GM18507 (cell line): Measurements from ENCODE around the gene SF3B1.
"Not testable (repeated sequence)": the region's sequence is repeated elsewhere in the genome, so short reads cannot be mapped to it uniquely, and the experiment has no call there.

Experiments used
- DNase-seq: peaks from one replicate; pipeline ENCODE4 v3.0.0; 2011; ENCODE audit warnings: low read depth; ENCODE audit not compliant: insufficient read length; ENCODE audit errors: extremely low spot score
- FAIRE-seq: peaks from 2 replicates; lab custom pipeline; 2011; peaks lifted over from hg19 to GRCh38; lab: Jason Lieb, UNC

The SF3B1 gene

GRCh38 chr2:197349699-197350098, 85.1 kb downstream of the SF3B1 start:
- no peak for FAIRE-seq
- no peak for DNase-seq

- peak; percentile 5 for FAIRE-seq
- no peak for DNase-seq
These were observed 86.0 kb downstream of the SF3B1 start for GRCh38 chr2:197348721-197349360.

- no peak for FAIRE-seq
These were observed 88.9 kb downstream of the SF3B1 start for GRCh38 chr2:197345846-197346370.

GRCh38 chr2:197343968-197344367, 90.9 kb downstream of the SF3B1 start:
- DNase-seq, FAIRE-seq: not testable (repeated sequence)

More at GRCh38 chr2:197345846-197346370, 88.9 kb downstream of the SF3B1 start:
- DNase-seq = no peak

- FAIRE-seq = no peak
- no peak for DNase-seq
These were observed 94.2 kb downstream of the SF3B1 start for GRCh38 chr2:197340591-197340990.
